ENCODE results near the gene CXCR5. TPM values are rescaled to one million over a fixed set of nuclear protein-coding genes. Genes with fewer than 3 reads are reported as not detected.

CXCR5 gene
- total RNA-seq, 2 donors from 2014 or later: 9.3 to 25.9 TPM

DNA sequence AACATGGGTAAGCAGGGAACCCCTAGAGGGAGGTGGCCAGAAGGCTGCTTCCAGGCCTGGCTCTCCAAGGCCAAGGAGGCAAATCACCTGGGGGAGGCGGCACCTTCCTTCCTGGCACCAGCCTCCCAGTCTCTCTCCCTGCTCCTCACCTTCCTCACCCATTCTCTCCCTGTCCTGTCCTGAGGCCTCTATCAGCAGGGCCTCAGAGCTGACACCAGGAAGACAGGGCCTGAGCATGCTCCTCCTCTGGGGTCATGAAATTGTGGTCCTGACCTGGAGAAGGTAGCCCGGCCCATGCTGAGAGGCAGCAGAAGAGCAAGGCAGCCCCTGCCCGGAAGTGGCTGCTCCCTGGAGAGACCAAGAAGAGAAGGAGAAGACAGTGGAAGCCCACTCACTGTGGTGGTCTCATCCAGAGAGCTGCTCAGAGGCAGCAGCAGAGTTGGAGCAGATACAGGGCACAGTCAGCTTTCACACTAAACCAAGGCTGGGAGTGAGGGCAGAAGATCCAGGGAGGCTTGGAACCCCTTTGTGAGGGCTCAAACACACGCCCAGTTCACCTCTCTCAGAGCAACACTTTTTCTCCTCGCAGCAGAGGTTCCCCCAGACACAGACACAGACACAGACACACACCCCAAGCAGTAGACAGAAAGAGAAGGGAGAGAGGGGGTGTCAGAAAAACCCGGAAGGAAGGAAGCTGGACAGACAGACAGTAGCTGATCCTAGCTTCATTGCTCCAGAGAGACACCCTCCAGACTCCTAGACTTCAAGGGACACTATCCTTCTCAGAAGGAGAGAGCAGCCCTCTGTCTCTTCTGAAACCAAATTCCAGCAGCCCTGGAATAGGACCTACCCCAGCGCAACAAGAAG lies 40.3 kb downstream of the CXCR5 start:
- no peak for ATAC-seq
- H3K27ac Mint-ChIP-seq: peak overlapping the region; percentile 63 to 78
- peaks cover 9 to 13% of the 10 kb centered on the region in 2 donors for H3K36me3 Mint-ChIP-seq
- H3K9me3 Mint-ChIP-seq: no peaks in the 10 kb centered on the region
- no peak for DNase-seq (ENCODE audit: low spot score in 2 of 2)

DNA sequence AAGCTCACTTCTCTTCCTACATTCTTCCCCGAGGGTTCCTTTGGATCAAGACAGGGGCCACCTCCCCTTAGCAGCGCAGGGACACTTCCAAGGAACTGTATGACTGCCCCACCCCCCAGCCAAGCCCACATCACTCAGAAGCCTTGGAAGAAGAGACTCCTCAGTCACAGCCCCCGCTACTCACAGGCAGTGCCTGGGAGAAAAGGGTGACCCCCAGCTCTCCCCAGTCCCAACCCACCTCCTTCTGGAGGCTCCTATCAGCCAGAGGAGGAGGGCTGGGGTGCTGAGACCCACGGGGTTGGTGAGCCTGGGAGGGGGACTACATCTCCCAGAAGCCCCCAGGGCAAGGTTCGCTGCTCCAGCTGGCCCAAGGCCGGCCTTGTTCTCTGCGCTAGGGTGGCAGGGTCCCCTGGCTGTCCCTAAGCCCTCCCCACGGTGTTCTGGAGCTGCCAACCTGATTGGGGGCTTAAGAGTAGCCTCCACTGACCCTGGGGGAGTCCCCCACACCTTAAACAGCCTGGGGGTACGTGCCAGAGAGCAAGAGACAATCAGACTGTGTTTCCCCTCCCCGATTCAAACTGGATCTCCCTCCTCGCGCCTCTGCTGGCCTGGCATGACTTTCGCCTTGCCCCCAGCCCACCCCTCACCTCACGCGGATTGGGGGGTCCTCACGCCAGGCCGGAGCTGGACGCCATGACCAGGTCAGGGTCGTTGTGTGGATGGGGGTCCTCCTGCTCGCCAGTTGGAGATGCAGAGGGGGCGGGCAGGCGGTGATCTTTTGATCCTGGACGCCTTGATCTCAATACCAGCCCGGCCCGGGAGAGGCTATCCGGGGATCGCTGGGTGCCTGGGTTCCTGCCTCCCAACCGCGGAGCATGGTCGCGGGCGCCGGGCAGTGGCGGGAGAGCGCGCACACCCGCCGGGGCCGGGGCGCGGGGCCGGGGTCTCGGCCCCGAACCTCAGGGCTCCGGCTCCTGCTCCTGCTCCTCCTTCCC lies 41.2 kb downstream of the CXCR5 start:
- ATAC-seq (peak in 1 of 2 donors; percentile 17), DNase-seq (ENCODE audit: low spot score in 2 of 2) (no peak)
- H3K27ac Mint-ChIP-seq: peak overlapping the region; percentile 63 to 88
- H3K9me3 Mint-ChIP-seq: no peaks in the 10 kb centered on the region
- H3K36me3 Mint-ChIP-seq: peaks cover 9 to 13% of the 10 kb centered on the region in 2 donors

DNA sequence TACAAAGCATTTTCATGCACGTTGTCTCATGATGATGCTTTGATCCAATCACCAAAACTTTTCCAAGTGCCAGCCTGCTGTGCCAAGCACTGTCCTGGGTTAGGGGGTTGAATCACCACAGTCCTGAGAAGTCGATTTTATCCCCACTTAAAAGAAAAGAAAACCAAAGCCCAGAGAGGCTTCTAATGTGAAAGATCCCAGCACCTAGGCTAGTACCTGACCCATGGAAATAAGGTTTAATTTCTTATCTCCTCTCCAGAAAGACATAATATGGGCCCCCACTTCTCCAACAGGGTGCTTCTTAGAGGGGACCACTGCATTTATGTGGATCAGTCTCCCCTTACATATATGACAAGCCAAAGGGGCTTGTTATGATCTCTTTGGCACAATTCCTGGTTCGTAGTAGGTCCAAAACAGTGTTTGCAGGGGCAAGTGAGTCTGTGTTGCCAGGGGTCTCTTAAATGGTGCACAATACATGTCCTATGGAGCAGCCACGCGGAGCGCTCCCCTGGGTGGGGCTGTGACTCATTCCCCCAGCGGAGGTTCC lies 43.9 kb downstream of the CXCR5 start:
- peak overlapping the region; percentile 88 to 96 for H3K27ac Mint-ChIP-seq
- peaks cover 9 to 13% of the 10 kb centered on the region in 2 donors for H3K36me3 Mint-ChIP-seq
- H3K9me3 Mint-ChIP-seq: no peaks in the 10 kb centered on the region
- no peak for ATAC-seq
- DNase-seq (ENCODE audit: low spot score in 2 of 2): peak in 1 of 2 donors; percentile 4

DNA sequence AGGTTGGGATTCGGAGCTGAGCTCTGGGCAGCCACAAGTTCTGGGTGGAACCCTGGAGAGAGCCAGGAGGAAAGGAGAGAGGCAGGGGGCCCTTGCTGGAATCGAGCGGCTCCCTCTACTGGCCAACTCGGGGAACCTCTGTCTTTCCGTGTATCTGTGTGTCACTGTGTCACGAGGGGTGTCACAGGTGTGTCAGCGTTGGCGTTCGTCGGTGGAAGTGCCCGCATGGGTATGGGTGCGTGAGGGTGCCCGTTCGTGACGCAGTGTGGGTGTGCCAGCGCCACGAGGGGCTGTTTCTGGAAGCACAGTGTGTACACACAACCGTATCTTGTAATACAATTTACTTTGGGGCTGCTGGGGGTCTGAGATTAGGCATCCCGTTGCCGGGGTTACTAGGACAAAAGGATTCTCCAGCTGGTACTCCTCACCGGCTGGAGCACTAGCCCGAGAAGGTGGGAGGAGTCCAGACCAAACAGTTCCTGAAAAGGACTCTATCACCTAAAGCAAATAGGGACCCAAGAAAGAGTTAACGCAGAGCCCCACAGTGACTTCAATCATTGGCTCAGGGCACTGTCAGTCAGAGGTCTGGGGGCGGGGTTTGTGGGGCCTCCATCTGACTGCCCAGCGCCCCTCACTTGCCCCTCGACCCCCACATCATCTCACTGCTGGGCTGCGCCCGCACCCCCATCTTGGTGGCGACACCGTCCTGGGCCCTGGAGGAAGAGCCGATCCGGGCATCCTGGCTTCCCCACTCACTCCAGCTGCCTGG lies 44.6 kb downstream of the CXCR5 start:
- H3K36me3 Mint-ChIP-seq: peaks cover 9 to 13% of the 10 kb centered on the region in 2 donors
- H3K9me3 Mint-ChIP-seq: no peaks in the 10 kb centered on the region
- peak overlapping the region; percentile 88 to 96 for H3K27ac Mint-ChIP-seq
- DNase-seq (ENCODE audit: low spot score in 2 of 2) (peak; percentile 92 to 97), ATAC-seq (peak; percentile 60 to 68)

DNA sequence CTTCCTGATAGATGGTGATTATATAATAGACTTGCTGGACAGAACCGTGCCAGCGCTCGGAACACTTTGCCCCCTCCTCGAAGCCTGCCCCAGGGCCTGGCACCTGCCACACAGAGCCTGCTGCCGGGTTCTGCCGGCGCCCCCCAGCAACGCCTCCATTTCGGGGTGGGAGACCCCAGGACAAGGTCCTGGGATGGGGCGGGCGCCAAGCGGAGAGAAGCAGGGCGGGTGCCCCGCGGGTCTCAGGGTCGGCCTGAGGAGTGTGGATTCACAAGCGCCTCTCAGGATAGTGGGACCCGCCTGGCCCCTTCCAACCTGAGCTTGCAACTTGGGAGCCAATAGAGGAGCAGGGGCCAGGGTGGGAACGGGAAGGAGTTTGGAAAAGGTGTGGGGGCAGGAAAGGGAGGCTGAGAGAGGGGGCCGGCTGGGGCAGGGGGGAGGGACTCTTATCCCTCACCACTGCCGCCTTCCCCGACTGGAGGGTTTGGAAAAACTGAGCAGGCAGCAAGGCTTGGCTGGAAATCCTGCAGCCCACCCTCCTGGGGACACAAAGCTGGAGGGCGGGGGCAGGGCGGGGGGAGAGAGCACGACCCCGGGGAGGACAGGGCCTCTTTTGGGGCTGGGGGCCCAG lies 45.3 kb downstream of the CXCR5 start:
- H3K27ac Mint-ChIP-seq: peak overlapping the region; percentile 88 to 96
- DNase-seq (ENCODE audit: low spot score in 2 of 2): peak; percentile 59 to 66
- ATAC-seq: peak in 1 of 2 donors; percentile 12
- H3K9me3 Mint-ChIP-seq: no peaks in the 10 kb centered on the region
- peaks cover 8 to 9% of the 10 kb centered on the region in 2 donors for H3K36me3 Mint-ChIP-seq

DNA sequence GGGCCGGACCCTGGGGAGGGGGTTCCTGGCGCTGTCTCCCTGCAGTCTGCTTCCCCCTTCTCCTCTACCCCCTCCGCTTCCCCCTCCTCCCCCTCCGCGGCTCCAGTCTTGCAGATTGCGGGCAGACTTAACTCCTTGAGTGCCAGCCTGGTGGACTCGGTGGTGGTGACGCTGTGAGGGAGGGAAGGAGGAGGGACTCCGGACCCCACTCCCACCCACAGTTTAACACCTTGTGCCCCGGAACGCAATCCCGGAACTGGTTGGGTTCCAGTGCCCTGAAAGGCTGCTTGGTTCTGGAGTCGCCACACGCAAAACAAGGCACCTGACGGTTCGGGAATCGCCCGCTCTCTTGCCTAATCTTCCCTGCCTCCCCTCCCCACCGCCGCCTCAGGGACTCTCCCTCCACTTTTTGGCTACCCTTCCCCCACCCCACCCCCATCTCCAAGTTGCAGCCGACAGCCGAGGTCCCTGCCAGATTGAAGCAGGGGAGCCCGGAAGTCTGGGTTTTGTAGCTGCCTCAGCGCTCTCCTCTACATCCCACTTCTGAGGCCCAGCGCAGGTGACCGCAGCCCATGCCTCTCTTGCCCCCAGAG lies 45.9 kb downstream of the CXCR5 start:
- H3K27ac Mint-ChIP-seq: peak overlapping the region; percentile 88 to 94
- H3K36me3 Mint-ChIP-seq: peaks cover 2 to 6% of the 10 kb centered on the region in 2 donors
- DNase-seq (ENCODE audit: low spot score in 2 of 2) (peak; percentile 67 to 81), ATAC-seq (peak; percentile 23 to 41)
- no peaks in the 10 kb centered on the region for H3K9me3 Mint-ChIP-seq

DNA sequence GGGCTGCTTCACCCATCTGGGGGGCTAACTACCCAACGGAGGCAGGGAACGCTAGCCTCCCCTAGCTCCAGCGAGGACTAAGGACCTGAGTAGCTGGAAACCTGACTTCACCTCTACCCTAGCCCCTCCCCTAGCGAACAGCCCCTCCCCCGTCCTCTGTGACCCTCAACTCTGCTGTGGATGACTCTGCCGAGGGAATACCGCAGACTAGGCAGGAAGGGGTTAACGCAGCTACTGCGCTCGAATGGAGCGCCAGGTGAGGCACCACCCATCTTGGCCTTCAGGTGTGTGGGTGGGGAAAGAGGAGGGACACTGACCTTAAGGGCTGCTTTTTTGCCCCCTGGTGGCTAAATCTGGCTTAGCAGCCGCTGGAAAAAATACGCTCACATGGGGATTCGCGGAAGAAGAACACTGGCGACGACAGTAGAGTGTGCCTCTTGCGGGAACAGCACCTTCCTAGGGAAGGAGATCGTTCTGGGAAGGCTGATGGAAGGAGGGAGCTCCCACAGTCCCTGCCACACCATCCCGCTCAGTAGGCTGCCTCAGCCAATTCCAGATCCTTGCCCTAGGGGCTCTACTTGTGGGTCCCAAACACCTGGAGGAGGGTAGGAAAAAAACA lies 46.5 kb downstream of the CXCR5 start:
- peak overlapping the region; percentile 88 to 94 for H3K27ac Mint-ChIP-seq
- H3K9me3 Mint-ChIP-seq: no peaks in the 10 kb centered on the region
- ATAC-seq (peak; percentile 34 to 40), DNase-seq (ENCODE audit: low spot score in 2 of 2) (peak; percentile 92 to 94)
- no peaks in the 10 kb centered on the region for H3K36me3 Mint-ChIP-seq

DNA sequence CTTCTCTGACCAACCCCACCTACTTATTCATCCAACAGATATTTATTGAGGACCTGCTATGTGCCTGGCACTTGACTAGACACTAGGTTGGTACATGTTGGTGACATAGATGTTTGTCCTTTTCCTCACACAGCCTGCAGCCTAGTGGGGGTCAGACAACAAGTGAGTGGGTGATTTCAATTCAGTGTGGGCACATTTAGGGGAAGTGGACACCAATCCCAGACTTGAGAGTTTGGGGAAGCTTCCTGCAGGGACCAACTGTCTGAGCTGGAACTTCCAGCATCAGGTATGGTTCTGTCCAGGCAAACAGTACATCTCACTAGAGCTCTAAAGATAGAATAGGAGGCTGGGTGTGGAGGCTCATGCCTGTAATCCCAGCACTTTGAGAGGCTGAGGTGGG lies 47.9 kb downstream of the CXCR5 start:
- ATAC-seq (no peak), DNase-seq (ENCODE audit: low spot score in 2 of 2) (no peak)
- H3K27ac Mint-ChIP-seq: peak overlapping the region in 1 of 2 donors; percentile 88
- no peaks in the 10 kb centered on the region for H3K9me3 Mint-ChIP-seq
- H3K36me3 Mint-ChIP-seq: no peaks in the 10 kb centered on the region

DNA sequence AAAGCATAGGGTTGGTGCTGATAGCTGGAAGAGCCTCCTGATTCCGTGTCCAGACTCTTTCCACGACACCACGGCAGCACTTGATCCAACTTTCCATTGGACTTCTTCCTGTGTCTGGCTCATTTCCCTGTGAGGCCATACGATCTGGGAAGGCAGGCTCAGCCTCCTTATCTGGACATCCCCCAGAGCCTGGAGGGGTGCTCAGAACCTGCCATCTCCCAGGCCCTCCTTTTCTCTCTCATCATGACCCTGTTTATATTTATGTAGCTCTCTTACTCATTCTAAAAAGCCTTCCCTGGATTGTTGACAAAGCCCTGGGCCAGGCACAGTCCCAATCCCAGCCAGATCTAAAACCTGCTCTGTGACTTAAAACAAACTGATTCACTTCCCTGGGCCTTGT lies 49.8 kb downstream of the CXCR5 start:
- no peaks in the 10 kb centered on the region for H3K9me3 Mint-ChIP-seq
- DNase-seq (ENCODE audit: low spot score in 2 of 2) (no peak), ATAC-seq (no peak)
- peak overlapping the region; percentile 1 to 34 for H3K27ac Mint-ChIP-seq
- H3K36me3 Mint-ChIP-seq: no peaks in the 10 kb centered on the region

DNA sequence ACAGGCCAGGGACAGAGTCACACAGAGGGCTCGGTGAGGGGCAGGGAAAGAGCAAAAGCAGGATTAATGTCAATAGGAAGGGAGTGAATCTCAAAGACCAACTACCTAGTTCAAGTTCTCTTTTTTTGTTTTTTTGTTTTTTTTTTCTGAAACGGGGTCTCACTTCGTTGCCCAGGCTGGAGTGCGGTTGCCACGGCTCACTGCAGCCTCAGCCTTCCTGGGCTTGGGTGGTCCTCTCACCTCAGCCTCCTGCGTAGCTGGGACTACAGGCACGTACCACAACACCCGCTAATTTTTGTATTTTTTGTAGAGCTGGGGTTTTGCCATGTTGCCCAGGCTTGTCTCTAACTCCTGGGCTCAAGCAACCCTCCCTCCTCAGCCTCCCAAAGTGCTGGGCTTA lies 51.7 kb downstream of the CXCR5 start:
- no peaks in the 10 kb centered on the region for H3K36me3 Mint-ChIP-seq
- ATAC-seq: no peak

DNA sequence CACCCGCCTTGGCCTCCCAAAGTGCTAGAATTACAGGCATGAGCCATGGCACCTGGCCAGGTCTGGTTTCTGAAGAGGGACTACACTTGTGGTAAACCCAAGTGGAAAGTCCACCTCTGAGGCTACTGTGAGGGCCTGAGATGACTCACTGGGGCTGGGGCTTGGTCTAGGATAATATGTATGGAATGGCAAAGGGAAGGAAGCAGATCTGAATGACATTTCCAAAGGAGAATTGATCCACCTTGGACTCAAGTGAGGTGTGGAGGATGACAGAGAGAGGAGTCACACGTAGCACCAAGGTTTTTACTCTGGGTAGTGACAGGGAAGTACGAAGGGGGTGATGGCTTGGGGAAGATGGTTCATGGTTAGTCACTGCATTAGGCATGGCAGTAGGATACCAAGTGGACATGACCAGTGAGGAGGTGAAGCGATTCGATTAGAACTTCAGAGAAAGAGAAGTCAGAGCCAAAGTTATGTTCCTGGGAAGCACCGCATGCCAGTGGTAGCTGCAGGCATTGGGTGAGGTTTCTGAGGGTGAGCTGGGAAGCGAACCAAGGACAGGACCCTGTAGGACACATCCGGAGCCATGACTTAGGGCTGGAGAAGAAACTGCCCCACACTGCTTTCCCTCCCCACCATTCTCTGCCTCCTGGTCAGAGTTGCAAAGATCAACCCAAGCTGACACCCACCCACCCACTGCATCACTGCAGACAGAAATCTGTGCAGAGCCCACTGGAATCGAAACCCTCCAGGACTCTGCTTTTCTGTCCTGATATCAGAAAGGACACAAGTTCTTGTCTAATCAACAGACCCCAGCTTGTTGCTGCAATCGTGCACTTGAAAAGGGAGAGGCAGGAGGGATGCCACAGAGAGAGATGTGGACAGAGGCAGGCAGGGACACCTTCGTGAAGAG lies 55.1 kb downstream of the CXCR5 start:
- ATAC-seq (peak in 1 of 2 donors; percentile 54), DNase-seq (ENCODE audit: low spot score in 2 of 2) (no peak)
- H3K9me3 Mint-ChIP-seq: no peaks in the 10 kb centered on the region
- no peaks in the 10 kb centered on the region for H3K36me3 Mint-ChIP-seq
- H3K27ac Mint-ChIP-seq: peak overlapping the region; percentile 31 to 70

More for the DNA sequence above, 51.7 kb downstream of the CXCR5 start:
- Mint-ChIP-seq H3K27ac (no peak overlapping the region), H3K9me3 (no peaks in the 10 kb centered on the region)
- DNase-seq (ENCODE audit: low spot score in 2 of 2): no peak

DNA sequence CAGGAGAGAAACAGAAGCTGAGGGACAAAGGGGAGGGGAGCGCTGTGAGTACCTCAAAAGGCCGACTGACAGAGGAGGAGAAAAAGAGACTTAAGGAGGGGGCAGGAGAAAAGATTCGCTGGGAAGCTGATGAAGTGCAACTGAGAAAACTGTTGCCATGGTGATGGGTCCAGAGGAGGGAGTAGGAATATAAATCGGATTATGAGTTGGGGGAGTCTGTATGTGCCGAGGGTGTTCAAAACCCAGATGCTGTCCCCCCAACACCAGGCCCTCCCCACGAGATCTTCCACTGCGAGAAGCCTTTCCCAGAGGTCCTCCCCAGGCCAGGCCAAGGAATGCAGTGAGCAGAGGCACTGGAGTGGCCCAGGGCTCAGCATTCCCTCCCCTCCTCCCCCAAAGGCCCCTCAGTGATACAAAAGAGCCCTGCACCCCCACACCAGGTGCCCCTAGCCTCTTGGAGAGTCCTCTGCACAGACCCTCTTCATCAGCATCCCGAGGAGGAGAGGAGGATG lies 55.8 kb downstream of the CXCR5 start:
- no peaks in the 10 kb centered on the region for H3K36me3 Mint-ChIP-seq
- no peak for DNase-seq (ENCODE audit: low spot score in 2 of 2)
- H3K27ac Mint-ChIP-seq: peak overlapping the region in 1 of 2 donors; percentile 31
- no peaks in the 10 kb centered on the region for H3K9me3 Mint-ChIP-seq
- no peak for ATAC-seq

DNA sequence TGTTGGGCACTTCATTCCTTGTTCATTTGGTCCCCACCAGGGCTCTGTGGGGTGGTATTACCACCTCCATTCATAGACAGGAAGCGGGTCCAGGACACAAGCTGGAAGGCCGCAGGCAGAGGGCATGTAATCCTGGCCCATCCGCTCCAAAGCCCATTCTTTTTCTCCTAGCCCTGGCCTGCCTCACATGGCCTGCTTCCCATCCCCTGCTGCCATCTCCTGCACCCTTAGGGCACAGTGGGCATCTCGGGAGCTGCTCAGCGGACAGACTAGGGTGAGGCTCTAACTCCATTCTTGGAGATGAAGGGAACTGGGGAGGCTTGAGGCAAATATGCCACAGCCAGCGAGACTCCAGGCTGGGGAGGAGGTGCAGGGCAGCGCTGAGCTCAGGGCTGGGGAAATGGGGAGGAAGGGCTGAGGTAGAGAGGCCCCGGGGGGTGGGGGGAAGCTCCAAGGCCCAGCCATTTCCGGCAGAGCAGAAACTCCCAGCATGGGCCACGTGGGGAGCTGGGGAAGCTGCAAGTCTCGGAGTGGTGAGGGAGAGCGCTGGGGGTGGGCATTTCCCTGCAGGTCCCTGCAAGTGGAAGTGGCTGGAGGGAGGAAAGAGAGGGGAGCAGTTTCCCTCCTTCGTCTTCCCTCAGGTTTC lies 56.4 kb downstream of the CXCR5 start:
- DNase-seq (ENCODE audit: low spot score in 2 of 2) (no peak), ATAC-seq (peak; percentile 86 to 87)
- H3K9me3 Mint-ChIP-seq: no peaks in the 10 kb centered on the region
- H3K36me3 Mint-ChIP-seq: no peaks in the 10 kb centered on the region
- H3K27ac Mint-ChIP-seq: peak overlapping the region; percentile 54 to 87

All from activated naive CD4-positive, alpha-beta T cell treated with anti-CD3 and anti-CD28 coated beads, Interleukin-2, amount 50 U/mL, for 72 hours (primary cell).